A673 (cell line): ENCODE data around the gene ST3GAL6. TPM values are rescaled to one million over a fixed set of nuclear protein-coding genes. Genes with fewer than 3 reads are reported as not detected.

Experiments used
- BruUV-seq: library from RNA; stranded (reverse); fragments of 400-500 nt; replicated peaks from 2 replicates; lab custom pipeline; 2021; lab: Mats Ljungman, UMichigan
- CTCF ChIA-PET: fragments of 300-600 bp; sonication (Branson Sonifier 250); formaldehyde crosslinking; loops from one replicate; lab custom pipeline; 2022; ENCODE audit warnings: antibody characterized with exemption; lab: Charles Lee
- POLR2A ChIA-PET: fragments of 300-600 bp; sonication (Branson Sonifier 250); formaldehyde crosslinking; loops from one replicate; lab custom pipeline; 2022; ENCODE audit warnings: antibody characterized with exemption; ENCODE audit not compliant: low non-redundant PET; lab: Charles Lee
- DNase-seq: peaks from one replicate; pipeline ENCODE4 v3.0.0-alpha.2; 2015; ENCODE audit warnings: low spot score
- H3K27ac ChIP-seq: fragments of 200-600 bp; sonication (generic); 2 replicates; pipeline ENCODE4 v1.5.1; 2016; ENCODE audit warnings: mixed run types, low read depth, mild to moderate bottlenecking, mixed read lengths, antibody characterized with exemption, low read length; ENCODE audit not compliant: poor library complexity, severe bottlenecking
- H3K27me3 ChIP-seq: fragments of 200-600 bp; sonication (generic); replicated peaks from 2 replicates; pipeline ENCODE4 v1.6.1; 2017; ENCODE audit warnings: mixed run types, low read depth, mild to moderate bottlenecking, mixed read lengths, antibody characterized with exemption, low read length; ENCODE audit not compliant: insufficient read depth, poor library complexity
- H3K36me3 ChIP-seq: fragments of 200-600 bp; sonication (generic); 2 replicates; pipeline ENCODE4 v1.6.1; 2016; ENCODE audit warnings: mixed run types, mild to moderate bottlenecking, mixed read lengths, antibody characterized with exemption, low read length; ENCODE audit not compliant: insufficient read depth, poor library complexity, severe bottlenecking
- H3K4me1 ChIP-seq: fragments of 200-600 bp; sonication (generic); 2 replicates; pipeline ENCODE4 v1.6.1; 2017; ENCODE audit warnings: mixed run types, mild to moderate bottlenecking, mixed read lengths, antibody characterized with exemption, low read length; ENCODE audit not compliant: insufficient read depth, poor library complexity, severe bottlenecking
- H3K4me3 ChIP-seq: fragments of 200-600 bp; sonication (generic); 2 replicates; pipeline ENCODE4 v1.5.1; 2016; ENCODE audit warnings: low read depth, mixed run types, mild to moderate bottlenecking, mixed read lengths, low read length; ENCODE audit not compliant: poor library complexity, severe bottlenecking
- H3K9me3 ChIP-seq: fragments of 200-600 bp; sonication (generic); 2 replicates; pipeline ENCODE4 v1.6.1; 2016; ENCODE audit warnings: mixed run types, low read depth, mild to moderate bottlenecking, mixed read lengths, antibody characterized with exemption, low read length; ENCODE audit not compliant: poor library complexity, severe bottlenecking
- CTCF ChIP-seq: fragments of 300-800, 200-600 bp; sonication (generic); conservative IDR thresholded peaks from 2 replicates; pipeline ENCODE4 v1.5.1; 2017; ENCODE audit warnings: low read depth, mild to moderate bottlenecking, antibody characterized with exemption, low read length, moderate library complexity, mixed read lengths
- EZH2 ChIP-seq: fragments of 200-600 bp; sonication (generic); IDR thresholded peaks from 2 replicates; pipeline ENCODE4 v1.6.1; 2017; ENCODE audit warnings: borderline replicate concordance, low read depth, mild to moderate bottlenecking, mixed read lengths, antibody characterized with exemption, low read length; ENCODE audit not compliant: poor library complexity, severe bottlenecking
- intact Hi-C: fragments of 100-400 bp; cut with micrococcal nuclease; formaldehyde crosslinking; loops from one replicate; pipeline ENCODE4 v1.10.0; 2022; ENCODE audit not compliant: unreplicated experiment
- total RNA-seq: library from RNA; stranded (reverse); gene quantifications from 2 replicates; pipeline ENCODE4 v1.2.3, GENCODE V29; 2021

ST3GAL6 gene
- total RNA-seq, 1 experiment from 2014 or later: 4.8 TPM

- H3K36me3 ChIP-seq: peaks cover 12% of the 10 kb centered on the region
- ChIA-PET POLR2A (no interaction called here), CTCF (no interaction called here)
Measured at GRCh38 chr3:98805571-98805970, 42.4 kb downstream of the ST3GAL6 start.

GRCh38 chr3:98806521-98806920 is 43.4 kb downstream of the ST3GAL6 start:
- Histone ChIP-seq H3K4me3 (no peak overlapping the region), H3K36me3 (peaks cover 16% of the 10 kb centered on the region), H3K9me3 (no peaks in the 10 kb centered on the region), H3K4me1 (no peaks in the 10 kb centered on the region), H3K27me3 (no peaks in the 10 kb centered on the region), H3K27ac (no peak overlapping the region)
- ChIA-PET CTCF (no interaction called here), POLR2A (no interaction called here)
- TF ChIP-seq EZH2 (no peak), CTCF (no peak)
- no peak for DNase-seq
- intact Hi-C loops: no loop called here
- BruUV-seq: no TSS peak

More at GRCh38 chr3:98805571-98805970, 42.4 kb downstream of the ST3GAL6 start:
- H3K27me3 ChIP-seq: no peaks in the 10 kb centered on the region
- no peak overlapping the region for H3K27ac ChIP-seq
- no peak for TF ChIP-seq CTCF
- TF ChIP-seq EZH2: no peak
- intact Hi-C loops: no loop called here
- no peaks in the 10 kb centered on the region for H3K4me1 ChIP-seq
- no TSS peak for BruUV-seq
- H3K4me3 ChIP-seq: no peak overlapping the region
- no peak for DNase-seq
- H3K9me3 ChIP-seq: no peaks in the 10 kb centered on the region

- DNase-seq: no peak
- CTCF ChIA-PET: no interaction called here
Measured at GRCh38 chr3:98807011-98807410, 43.9 kb downstream of the ST3GAL6 start.

More at GRCh38 chr3:98807011-98807410, 43.9 kb downstream of the ST3GAL6 start:
- Histone ChIP-seq H3K9me3 (no peaks in the 10 kb centered on the region), H3K36me3 (peaks cover 17% of the 10 kb centered on the region), H3K4me3 (no peak overlapping the region), H3K27ac (no peak overlapping the region), H3K27me3 (no peaks in the 10 kb centered on the region), H3K4me1 (no peaks in the 10 kb centered on the region)
- intact Hi-C loops: no loop called here
- POLR2A ChIA-PET: no interaction called here
- no peak for TF ChIP-seq EZH2
- TF ChIP-seq CTCF: no peak
- BruUV-seq: no TSS peak
